IMR-90 (cell line): ENCODE data around the gene COL15A1. TPM values are rescaled to one million over a fixed set of nuclear protein-coding genes. Genes with fewer than 3 reads are reported as not detected.

Source experiments
- ATAC-seq: fragments of 200-7000 bp; cut with Tn5 transposase; 2 replicates; pipeline ENCODE4 v1.9.1; 2020; ENCODE audit warnings: low read depth, mild to moderate bottlenecking, moderate library complexity
- BruUV-seq: library from RNA; stranded (reverse); fragments of 400-500 nt; replicated peaks from 2 replicates; lab custom pipeline; 2021; lab: Mats Ljungman, UMichigan
- CTCF ChIA-PET: fragments of 300-600 bp; formaldehyde crosslinking; extraction: SDS; loops from one replicate; lab custom pipeline; 2021; ENCODE audit warnings: antibody characterized with exemption; lab: Yijun Ruan, JAX
- POLR2A ChIA-PET: fragments of 300-600 bp; sonication (Branson Sonifier 250); formaldehyde crosslinking; loops from one replicate; lab custom pipeline; 2022; ENCODE audit warnings: antibody characterized with exemption; ENCODE audit not compliant: unreplicated experiment; lab: Charles Lee
- DNase-seq: peaks from one replicate; pipeline ENCODE4 v3.0.0; 2013
- H2AFZ ChIP-seq: replicated peaks from 2 replicates; pipeline ENCODE3; 2013; ENCODE audit warnings: low read length, mild to moderate bottlenecking; ENCODE audit not compliant: poor library complexity
- H2AK5ac ChIP-seq: 2 replicates; pipeline ENCODE4 v1.6.1; 2013; ENCODE audit warnings: low read depth, low read length, inconsistent platforms
- H2AK9ac ChIP-seq: replicated peaks from 2 replicates; pipeline ENCODE3; 2013; ENCODE audit warnings: mild to moderate bottlenecking, low read depth, low read length, moderate library complexity; ENCODE audit not compliant: poor library complexity
- H2BK120ac ChIP-seq: 2 replicates; pipeline ENCODE4 v1.6.1; 2013; ENCODE audit warnings: low read depth, low read length, inconsistent platforms
- H2BK15ac ChIP-seq: 3 replicates; pipeline ENCODE4 v1.6.1; 2013; ENCODE audit warnings: low read depth, low read length, inconsistent platforms
- H2BK20ac ChIP-seq: 2 replicates; pipeline ENCODE4 v1.6.1; 2013; ENCODE audit warnings: low read depth, mild to moderate bottlenecking, inconsistent platforms, low read length, moderate library complexity
- H2BK5ac ChIP-seq: 2 replicates; pipeline ENCODE4 v1.6.1; 2013; ENCODE audit warnings: mild to moderate bottlenecking, low read depth, low read length, inconsistent platforms; ENCODE audit not compliant: poor library complexity, severe bottlenecking
- H3K14ac ChIP-seq: replicated peaks from 2 replicates; pipeline ENCODE4 v1.6.1; 2013; ENCODE audit warnings: low read depth, low read length, inconsistent platforms
- H3K18ac ChIP-seq: 2 replicates; pipeline ENCODE4 v1.6.1; 2013; ENCODE audit warnings: low read depth, low read length, control low read depth
- H3K23ac ChIP-seq: 2 replicates; pipeline ENCODE4 v1.6.1; 2013; ENCODE audit warnings: low read depth, low read length, inconsistent platforms
- H3K27ac ChIP-seq: 2 replicates; pipeline ENCODE4 v1.5.1; 2013; ENCODE audit warnings: mild to moderate bottlenecking, control low read depth, low read length; ENCODE audit not compliant: insufficient read depth
- H3K27me3 ChIP-seq: 2 replicates; pipeline ENCODE4 v1.6.1; 2013; ENCODE audit warnings: low read length; ENCODE audit not compliant: control insufficient read depth, insufficient read depth
- H3K36me3 ChIP-seq: 2 replicates; pipeline ENCODE4 v1.6.1; 2013; ENCODE audit warnings: low read length, mixed read lengths; ENCODE audit not compliant: control insufficient read depth, insufficient read depth
- H3K4ac ChIP-seq: 2 replicates; pipeline ENCODE4 v1.6.1; 2013; ENCODE audit warnings: low read depth, low read length, inconsistent platforms
- H3K4me1 ChIP-seq: 2 replicates; pipeline ENCODE4 v1.6.1; 2013; ENCODE audit warnings: low read length, mixed read lengths; ENCODE audit not compliant: control insufficient read depth, insufficient read depth
- H3K4me2 ChIP-seq: 2 replicates; pipeline ENCODE4 v1.6.1; 2013; ENCODE audit warnings: low read depth, mild to moderate bottlenecking, control low read depth, low read length, moderate library complexity
- H3K4me3 ChIP-seq: 2 replicates; pipeline ENCODE4 v1.5.1; 2013; ENCODE audit warnings: low read depth, mild to moderate bottlenecking, control low read depth, low read length, moderate library complexity; ENCODE audit not compliant: insufficient read depth
- H3K56ac ChIP-seq: 2 replicates; pipeline ENCODE4 v1.6.1; 2013; ENCODE audit warnings: low read length, inconsistent platforms; ENCODE audit not compliant: insufficient read depth; ENCODE audit errors: extremely low read depth
- H3K79me1 ChIP-seq, 2 experiments: 2 replicates each; pipeline ENCODE4 v1.6.1; 2013; ENCODE audit warnings: low read length in 2 of 2, inconsistent platforms in 1 of 2, low read depth in 1 of 2
- H3K9ac ChIP-seq: 2 replicates; pipeline ENCODE4 v1.6.1; 2013; ENCODE audit warnings: low read depth, low read length, control low read depth
- H3K9me1 ChIP-seq: 2 replicates; pipeline ENCODE4 v1.6.1; 2013; ENCODE audit warnings: low read length, inconsistent platforms; ENCODE audit not compliant: insufficient read depth
- H3K9me3 ChIP-seq: 2 replicates; pipeline ENCODE4 v1.6.1; 2013; ENCODE audit warnings: low read length; ENCODE audit not compliant: control insufficient read depth, insufficient read depth
- H4K20me1 ChIP-seq: 2 replicates; pipeline ENCODE4 v1.6.1; 2013; ENCODE audit warnings: low read length, inconsistent platforms; ENCODE audit not compliant: insufficient read depth
- H4K5ac ChIP-seq: 2 replicates; pipeline ENCODE4 v1.6.1; 2013; ENCODE audit warnings: mild to moderate bottlenecking, low read depth, low read length, control low read depth
- H4K8ac ChIP-seq, 2 experiments: 2 replicates each; pipeline ENCODE4 v1.6.1; 2013; ENCODE audit warnings: low read depth in 2 of 2, low read length in 2 of 2, control low read depth in 1 of 2, inconsistent platforms in 1 of 2
- H4K91ac ChIP-seq: 2 replicates; pipeline ENCODE4 v1.6.1; 2013; ENCODE audit warnings: low read depth, low read length, inconsistent platforms; ENCODE audit not compliant: insufficient read depth
- FOS ChIP-seq: fragments of 150-350 bp; IDR thresholded peaks from 2 replicates; pipeline ENCODE4 v1.6.1; 2016; ENCODE audit warnings: low read depth, low read length
- MXI1 ChIP-seq: IDR thresholded peaks from 2 replicates; pipeline ENCODE4 v1.6.1; 2012; ENCODE audit warnings: low read depth, mild to moderate bottlenecking, low read length, moderate library complexity, borderline replicate concordance
- NFE2L2 ChIP-seq: fragments of 150-350 bp; IDR thresholded peaks from 2 replicates; pipeline ENCODE4 v1.6.1; 2016; ENCODE audit warnings: low read depth, mild to moderate bottlenecking, low read length
- RAD21 ChIP-seq: IDR thresholded peaks from 2 replicates; pipeline ENCODE4 v1.6.1; 2012; ENCODE audit warnings: low read length, improper control_type of control experiment
- RCOR1 ChIP-seq: IDR thresholded peaks from 2 replicates; pipeline ENCODE4 v1.6.1; 2012; ENCODE audit warnings: mild to moderate bottlenecking, low read length, improper control_type of control experiment; ENCODE audit not compliant: insufficient replicate concordance
- RFX5 ChIP-seq: IDR thresholded peaks from 2 replicates; pipeline ENCODE4 v1.8.0; 2012; ENCODE audit warnings: low read depth, mild to moderate bottlenecking, low read length, moderate library complexity
- WGBS, 2 experiments: methylation state at CpG; one replicate each; pipeline versions ENCODE4 v1.1.5 to v1.1.7; 2013; ENCODE audit warnings: missing lambda C conversion rate in 2 of 2; ENCODE audit not compliant: insufficient read length in 1 of 2; ENCODE audit errors: extremely low coverage in 2 of 2; 5-methylcytosine and 5-hydroxymethylcytosine counted together
- dilution Hi-C: fragments of 300-500 bp; cut with HindIII; formaldehyde crosslinking; loops from one replicate; pipeline ENCODE4 v1.14.3; 2018; ENCODE audit warnings: low sequenced_read_pairs; ENCODE audit not compliant: unreplicated experiment
- in situ Hi-C: fragments of 300-500 bp; cut with MboI; formaldehyde crosslinking; loops from 3 replicates; pipeline ENCODE4 v1.14.3; 2019; ENCODE audit warnings: low sequenced_read_pairs, inconsistent platforms, mixed read lengths
- intact Hi-C: fragments of 100-400 bp; cut with micrococcal nuclease; formaldehyde crosslinking; loops from 2 replicates; pipeline ENCODE4 v1.10.0; 2022
- polyA plus RNA-seq, 3 experiments: library from polyadenylated mRNA; depleted of rRNA; stranded (reverse); fragments of >200 nt; gene quantifications; 2 replicates each; pipeline ENCODE4 v1.2.3, GENCODE V29; 2012; ENCODE audit warnings: low replicate concordance in 1 of 3
- total RNA-seq: library from RNA; depleted of rRNA; stranded (reverse); fragments of >200 nt; gene quantifications from 2 replicates; pipeline ENCODE4 v1.2.3, GENCODE V29; 2012
- TF ChIP-seq, protein P1 (sequence below): conservative IDR thresholded peaks from 2 replicates; pipeline ENCODE4 v1.5.1; 2012; ENCODE audit warnings: mild to moderate bottlenecking, low read depth, low read length, improper control_type of control experiment

Gene COL15A1
- total and polyA plus RNA-seq, 2 of the 4 experiments (the other 2 are of a cell fraction), result 2.2 to 3.7 TPM

DNA sequence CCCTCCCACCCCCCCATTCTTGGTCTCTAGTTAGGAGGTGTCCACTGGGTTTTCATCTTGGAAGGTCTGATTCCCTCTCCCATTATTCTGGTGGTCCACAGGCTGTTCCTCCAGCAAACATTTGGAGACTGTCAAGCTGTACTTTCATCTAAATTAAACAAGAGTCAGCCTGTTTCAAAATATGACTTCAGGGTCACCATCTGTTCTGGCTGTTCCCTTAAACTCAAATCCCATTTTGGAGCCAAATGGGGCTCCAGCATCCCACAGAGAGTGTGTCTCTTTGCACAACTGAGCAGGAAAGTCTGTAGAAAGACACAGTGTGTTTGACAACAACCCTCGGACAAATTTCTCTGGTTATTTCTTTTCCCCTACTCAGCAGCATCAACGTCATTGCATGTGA lies 20.5 kb downstream of the COL15A1 start:
- H2BK15ac ChIP-seq, result peak overlapping the region; percentile 99
- peak overlapping the region; percentile 90 for H2BK120ac ChIP-seq
- BruUV-seq, result no TSS peak
- no peaks in the 10 kb centered on the region; the same call in 1 of the 2 replicates for H3K9me3 ChIP-seq
- peak; percentile 18 for DNase-seq
- in situ Hi-C loops (no loop called here), dilution Hi-C loops (no loop called here), intact Hi-C loops (no loop called here)
- H2BK5ac ChIP-seq, result peak overlapping the region; percentile 11
- peak overlapping the region; percentile 10 to 17; a peak in 3 of 4 replicates for H4K8ac ChIP-seq
- no peaks in the 10 kb centered on the region for H4K20me1 ChIP-seq
- H3K23ac ChIP-seq, result peak overlapping the region; percentile 35; the same call in 1 of the 2 replicates
- ChIA-PET CTCF (interaction anchor here (0.6 to 1.5 kb wide), 2 partner anchors 11 to 107 kb away, joined by 4 read pairs; no protein-coding TSS in a partner anchor), POLR2A (interaction anchor here (0.5 to 0.6 kb wide), 2 partner anchors 72 to 103 kb away, joined by 4 to 6 read pairs; no protein-coding TSS in a partner anchor)
- H3K4me1 ChIP-seq, result peaks cover 48% of the 10 kb centered on the region
- H2BK20ac ChIP-seq, result peak overlapping the region; percentile 92
- WGBS, 2 experiments, result no CpG with 5 or more reads among the region's 2 CpGs
- peak overlapping the region; percentile 79 for H3K14ac ChIP-seq
- peak overlapping the region; percentile 84 for H2AK5ac ChIP-seq
- peak overlapping the region; percentile 95 for H3K4ac ChIP-seq
- peaks cover 12 to 61% of the 10 kb centered on the region in 2 experiments; a peak in 3 of 4 replicates for H3K79me1 ChIP-seq
- H3K9me1 ChIP-seq, result peaks cover 46% of the 10 kb centered on the region
- peak overlapping the region; percentile 37 for H2AK9ac ChIP-seq
- H2AFZ ChIP-seq, result no peak overlapping the region
- peak overlapping the region; percentile 83 for H3K18ac ChIP-seq
- no peak overlapping the region for H3K56ac ChIP-seq
- no peak for ATAC-seq
- H4K91ac ChIP-seq, result peak overlapping the region; percentile 89
- no peaks in the 10 kb centered on the region for H3K27me3 ChIP-seq
- H3K9ac ChIP-seq, result no peak overlapping the region; the same call in 1 of the 2 replicates
- H3K4me3 ChIP-seq, result no peak overlapping the region
- TF ChIP-seq MXI1, result no peak
- TF ChIP-seq, protein P1, sequence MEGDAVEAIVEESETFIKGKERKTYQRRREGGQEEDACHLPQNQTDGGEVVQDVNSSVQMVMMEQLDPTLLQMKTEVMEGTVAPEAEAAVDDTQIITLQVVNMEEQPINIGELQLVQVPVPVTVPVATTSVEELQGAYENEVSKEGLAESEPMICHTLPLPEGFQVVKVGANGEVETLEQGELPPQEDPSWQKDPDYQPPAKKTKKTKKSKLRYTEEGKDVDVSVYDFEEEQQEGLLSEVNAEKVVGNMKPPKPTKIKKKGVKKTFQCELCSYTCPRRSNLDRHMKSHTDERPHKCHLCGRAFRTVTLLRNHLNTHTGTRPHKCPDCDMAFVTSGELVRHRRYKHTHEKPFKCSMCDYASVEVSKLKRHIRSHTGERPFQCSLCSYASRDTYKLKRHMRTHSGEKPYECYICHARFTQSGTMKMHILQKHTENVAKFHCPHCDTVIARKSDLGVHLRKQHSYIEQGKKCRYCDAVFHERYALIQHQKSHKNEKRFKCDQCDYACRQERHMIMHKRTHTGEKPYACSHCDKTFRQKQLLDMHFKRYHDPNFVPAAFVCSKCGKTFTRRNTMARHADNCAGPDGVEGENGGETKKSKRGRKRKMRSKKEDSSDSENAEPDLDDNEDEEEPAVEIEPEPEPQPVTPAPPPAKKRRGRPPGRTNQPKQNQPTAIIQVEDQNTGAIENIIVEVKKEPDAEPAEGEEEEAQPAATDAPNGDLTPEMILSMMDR, result no peak
- TF ChIP-seq RFX5, result no peak
- TF ChIP-seq RCOR1, result no peak
- no peak for TF ChIP-seq RAD21
- TF ChIP-seq FOS, result no peak
- TF ChIP-seq NFE2L2, result no peak
- H3K4me2 ChIP-seq, result no peak overlapping the region; the same call in 1 of the 2 replicates
- H4K5ac ChIP-seq, result peak overlapping the region; percentile 71
- peaks cover 9% of the 10 kb centered on the region; the same call in 1 of the 2 replicates for H3K36me3 ChIP-seq
- H3K27ac ChIP-seq, result peak overlapping the region; percentile 84
